Neural cell (in vitro differentiated cells): ENCODE measurements around the gene SECISBP2. TPM values are rescaled to one million over a fixed set of nuclear protein-coding genes. Genes with fewer than 3 reads are reported as not detected.

Experiments used
- H2AFZ ChIP-seq: fragments of 200-600, 300-800 bp; sonication (generic), shearing (Covaris generic); 2 replicates; pipeline ENCODE4 v1.6.0; 2014; ENCODE audit warnings: low read depth, mild to moderate bottlenecking, antibody characterized with exemption, low read length, moderate library complexity
- H3F3A ChIP-seq: fragments of 200-600 bp; shearing (Covaris generic); 2 replicates; pipeline ENCODE4 v1.6.1; 2016; ENCODE audit warnings: mild to moderate bottlenecking, moderate library complexity, mixed read lengths, antibody characterized with exemption, low read length; ENCODE audit not compliant: insufficient read depth, poor library complexity, severe bottlenecking
- H3K27ac ChIP-seq: fragments of 200-600, 300-800 bp; sonication (generic), shearing (Covaris generic); 2 replicates; pipeline ENCODE4 v1.5.1; 2014; ENCODE audit warnings: mild to moderate bottlenecking, low read length, moderate library complexity
- H3K27me3 ChIP-seq: fragments of 300-800, 200-600 bp; sonication (generic), shearing (Covaris generic); 2 replicates; pipeline ENCODE4 v1.6.0; 2014; ENCODE audit warnings: mild to moderate bottlenecking, low read depth, low read length, moderate library complexity; ENCODE audit not compliant: insufficient read depth
- H3K36me3 ChIP-seq: fragments of 300-800, 200-600 bp; sonication (generic), shearing (Covaris generic); 2 replicates; pipeline ENCODE4 v1.5.1; 2014; ENCODE audit warnings: mild to moderate bottlenecking, antibody characterized with exemption, low read length, moderate library complexity; ENCODE audit not compliant: insufficient read depth
- H3K4me2 ChIP-seq: fragments of 300-800, 200-600 bp; sonication (generic), shearing (Covaris generic); 2 replicates; pipeline ENCODE4 v1.6.0; 2014; ENCODE audit warnings: mild to moderate bottlenecking, low read length
- H3K4me3 ChIP-seq: fragments of 300-800, 200-600 bp; sonication (generic), shearing (Covaris generic); 2 replicates; pipeline ENCODE4 v1.5.1; 2014; ENCODE audit warnings: mild to moderate bottlenecking, low read length, moderate library complexity
- H3K79me2 ChIP-seq: fragments of 200-600 bp; shearing (Covaris generic); replicated peaks from 2 replicates; pipeline ENCODE4 v1.6.0; 2014; ENCODE audit warnings: mild to moderate bottlenecking, low read length, moderate library complexity; ENCODE audit not compliant: insufficient read depth
- H3K9ac ChIP-seq: fragments of 300-800, 200-600 bp; sonication (generic), shearing (Covaris generic); 2 replicates; pipeline ENCODE4 v1.6.1; 2016; ENCODE audit warnings: mild to moderate bottlenecking, low read length, mixed read lengths
- H3K9me2 ChIP-seq: fragments of 200-600 bp; shearing (Covaris generic); 2 replicates; pipeline ENCODE4 v1.6.1; 2016; ENCODE audit warnings: mild to moderate bottlenecking, low read length, mixed read lengths; ENCODE audit not compliant: insufficient read depth
- H3K9me3 ChIP-seq: fragments of 200-600, 300-800 bp; sonication (generic), shearing (Covaris generic); 2 replicates; pipeline ENCODE4 v1.6.1; 2016; ENCODE audit warnings: mild to moderate bottlenecking, mixed run types, low read length, moderate library complexity, mixed read lengths
- H4K20me1 ChIP-seq: fragments of 200-600 bp; shearing (Covaris generic); 2 replicates; pipeline ENCODE4 v1.6.1; 2016; ENCODE audit warnings: mild to moderate bottlenecking, mixed run types; ENCODE audit not compliant: insufficient read depth
- EP300 ChIP-seq: fragments of 450-650 bp; conservative IDR thresholded peaks from 2 replicates; pipeline ENCODE4 v1.6.1; 2014; ENCODE audit warnings: antibody characterized with exemption, mild to moderate bottlenecking, moderate library complexity; ENCODE audit not compliant: poor library complexity, severe bottlenecking
- EZH2 ChIP-seq: fragments of 200-600, 300-800 bp; shearing (Covaris generic), sonication (generic); IDR thresholded peaks from 2 replicates; pipeline ENCODE4 v1.6.1; 2014; ENCODE audit warnings: antibody characterized with exemption, low read length, borderline replicate concordance, mild to moderate bottlenecking; ENCODE audit not compliant: insufficient read depth, poor library complexity, severe bottlenecking
- MXI1 ChIP-seq: fragments of 450-650 bp; conservative IDR thresholded peaks from 2 replicates; pipeline ENCODE4 v1.6.1; 2014; ENCODE audit warnings: antibody characterized with exemption, mild to moderate bottlenecking; ENCODE audit not compliant: poor library complexity, severe bottlenecking
- POLR2AphosphoS5 ChIP-seq: IDR thresholded peaks from 2 replicates; pipeline ENCODE4 v1.6.1; 2012
- RAD21 ChIP-seq: fragments of 450-650 bp; conservative IDR thresholded peaks from 2 replicates; pipeline ENCODE4 v1.6.1; 2014; ENCODE audit warnings: antibody characterized with exemption, mild to moderate bottlenecking, moderate library complexity
- REST ChIP-seq: IDR thresholded peaks from 2 replicates; pipeline ENCODE4 v1.6.1; 2012; ENCODE audit warnings: borderline replicate concordance
- SMC3 ChIP-seq: fragments of 450-650 bp; conservative IDR thresholded peaks from 2 replicates; pipeline ENCODE4 v1.6.1; 2014; ENCODE audit warnings: antibody characterized with exemption, mild to moderate bottlenecking, moderate library complexity; ENCODE audit not compliant: poor library complexity
- TAF1 ChIP-seq: IDR thresholded peaks from 2 replicates; pipeline ENCODE4 v1.6.1; 2012; ENCODE audit warnings: low read depth
- polyA plus RNA-seq: library from polyadenylated mRNA; depleted of rRNA; stranded (reverse); fragments of >200 nt; gene quantifications from 2 replicates; pipeline ENCODE4 v1.2.3, GENCODE V29; 2014
- TF ChIP-seq, protein P1 (sequence below): fragments of 450-650 bp; IDR thresholded peaks from 2 replicates; pipeline ENCODE4 v1.5.1; 2014; ENCODE audit warnings: antibody characterized with exemption, mild to moderate bottlenecking, moderate library complexity; ENCODE audit not compliant: poor library complexity, severe bottlenecking

SECISBP2 gene
- polyA plus RNA-seq, 1 donor from 2014 or later, result 121 TPM

- TF ChIP-seq, protein P1, sequence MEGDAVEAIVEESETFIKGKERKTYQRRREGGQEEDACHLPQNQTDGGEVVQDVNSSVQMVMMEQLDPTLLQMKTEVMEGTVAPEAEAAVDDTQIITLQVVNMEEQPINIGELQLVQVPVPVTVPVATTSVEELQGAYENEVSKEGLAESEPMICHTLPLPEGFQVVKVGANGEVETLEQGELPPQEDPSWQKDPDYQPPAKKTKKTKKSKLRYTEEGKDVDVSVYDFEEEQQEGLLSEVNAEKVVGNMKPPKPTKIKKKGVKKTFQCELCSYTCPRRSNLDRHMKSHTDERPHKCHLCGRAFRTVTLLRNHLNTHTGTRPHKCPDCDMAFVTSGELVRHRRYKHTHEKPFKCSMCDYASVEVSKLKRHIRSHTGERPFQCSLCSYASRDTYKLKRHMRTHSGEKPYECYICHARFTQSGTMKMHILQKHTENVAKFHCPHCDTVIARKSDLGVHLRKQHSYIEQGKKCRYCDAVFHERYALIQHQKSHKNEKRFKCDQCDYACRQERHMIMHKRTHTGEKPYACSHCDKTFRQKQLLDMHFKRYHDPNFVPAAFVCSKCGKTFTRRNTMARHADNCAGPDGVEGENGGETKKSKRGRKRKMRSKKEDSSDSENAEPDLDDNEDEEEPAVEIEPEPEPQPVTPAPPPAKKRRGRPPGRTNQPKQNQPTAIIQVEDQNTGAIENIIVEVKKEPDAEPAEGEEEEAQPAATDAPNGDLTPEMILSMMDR, result no peak
Observed at GRCh38 chr9:89402695-89403427, 84.6 kb downstream of the SECISBP2 start (continued).

DNA sequence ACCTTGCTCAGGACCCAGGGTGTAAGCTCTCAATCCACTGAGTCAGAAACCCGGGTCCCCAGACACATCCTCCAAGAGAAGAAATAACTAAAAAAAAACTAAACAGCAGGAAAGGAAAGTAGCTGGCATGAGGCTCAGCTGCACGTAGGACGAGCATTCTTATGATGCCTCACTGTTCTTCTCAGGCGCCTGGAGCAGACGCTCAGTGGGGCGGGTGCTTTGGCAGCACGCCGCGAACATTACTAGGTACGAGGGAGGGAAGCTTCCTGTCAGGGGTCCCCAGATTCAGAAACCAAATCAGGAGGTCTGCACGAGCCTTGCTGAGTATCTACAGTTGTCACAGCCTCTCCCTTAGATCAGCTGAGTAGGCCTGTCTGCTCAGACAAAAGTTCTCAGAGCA, 85.8 kb downstream of the SECISBP2 start:
- Histone ChIP-seq H3K36me3 (no peaks in the 10 kb centered on the region), H2AFZ (no peak overlapping the region), H3K9me3 (no peaks in the 10 kb centered on the region), H3K27me3 (no peaks in the 10 kb centered on the region), H3K9me2 (no peaks in the 10 kb centered on the region), H3K9ac (no peak overlapping the region), H3K4me3 (no peak overlapping the region), H3K4me2 (no peak overlapping the region), H3K27ac (no peak overlapping the region), H3F3A (no peaks in the 10 kb centered on the region), H3K79me2 (peaks cover 15% of the 10 kb centered on the region), H4K20me1 (no peaks in the 10 kb centered on the region)
- TF ChIP-seq TAF1 (no peak), RAD21 (no peak), MXI1 (no peak), SMC3 (no peak), REST (no peak), EP300 (no peak), EZH2 (no peak), POLR2AphosphoS5 (no peak)
- TF ChIP-seq, protein P1, result no peak
